Fibroblast of lung (primary cell): ENCODE results near the gene CROCC.
"Not testable (repeated sequence)": the region's sequence is repeated elsewhere in the genome, so short reads cannot be mapped to it uniquely, and the experiment has no call there.

Experiments used
- EZH2 ChIP-seq: IDR thresholded peaks from 2 replicates; pipeline ENCODE4 v1.5.1; 2012; ENCODE audit warnings: low read length, control low read depth, mild to moderate bottlenecking; ENCODE audit errors: missing control alignments
- TF ChIP-seq, protein P1 (sequence below), 2 donors: IDR thresholded peaks in 1 of 2; conservative IDR thresholded peaks in 1 of 2; 1 replicate in 1 of 2; 2 replicates in 1 of 2; pipeline ENCODE4 v1.5.1; 2011 to 2012; ENCODE audit warnings: low read length in 2 of 2, control low read depth in 1 of 2, inconsistent platforms in 1 of 2, low read depth in 1 of 2, mild to moderate bottlenecking in 1 of 2

DNA sequence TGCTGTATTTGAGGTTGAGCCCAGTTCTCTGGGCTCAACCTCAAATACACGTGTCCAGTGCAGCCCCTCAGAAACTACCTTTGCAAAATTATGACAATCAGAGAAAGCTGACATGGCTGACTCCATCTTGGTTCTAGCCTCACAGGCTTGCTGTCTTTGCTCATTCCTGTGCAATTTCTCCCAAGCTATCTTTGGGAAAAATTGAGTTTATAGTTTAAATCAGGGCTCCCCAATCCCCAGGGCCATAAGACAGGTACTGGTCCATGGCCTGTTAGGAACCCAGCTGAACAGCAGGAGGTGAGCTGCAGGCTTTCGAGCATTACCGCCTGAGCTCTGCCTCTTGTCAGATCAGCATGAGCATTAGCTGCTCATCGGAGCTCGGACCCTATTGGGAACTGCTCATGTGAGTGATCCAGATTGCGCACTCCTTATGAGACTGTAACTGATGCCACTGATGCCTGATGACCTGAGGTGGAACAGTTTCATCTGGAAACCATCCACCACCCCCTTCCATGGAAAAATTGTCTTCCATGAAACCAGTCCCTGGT lies 28.7 kb upstream of the CROCC start:
- TF ChIP-seq, protein P1, sequence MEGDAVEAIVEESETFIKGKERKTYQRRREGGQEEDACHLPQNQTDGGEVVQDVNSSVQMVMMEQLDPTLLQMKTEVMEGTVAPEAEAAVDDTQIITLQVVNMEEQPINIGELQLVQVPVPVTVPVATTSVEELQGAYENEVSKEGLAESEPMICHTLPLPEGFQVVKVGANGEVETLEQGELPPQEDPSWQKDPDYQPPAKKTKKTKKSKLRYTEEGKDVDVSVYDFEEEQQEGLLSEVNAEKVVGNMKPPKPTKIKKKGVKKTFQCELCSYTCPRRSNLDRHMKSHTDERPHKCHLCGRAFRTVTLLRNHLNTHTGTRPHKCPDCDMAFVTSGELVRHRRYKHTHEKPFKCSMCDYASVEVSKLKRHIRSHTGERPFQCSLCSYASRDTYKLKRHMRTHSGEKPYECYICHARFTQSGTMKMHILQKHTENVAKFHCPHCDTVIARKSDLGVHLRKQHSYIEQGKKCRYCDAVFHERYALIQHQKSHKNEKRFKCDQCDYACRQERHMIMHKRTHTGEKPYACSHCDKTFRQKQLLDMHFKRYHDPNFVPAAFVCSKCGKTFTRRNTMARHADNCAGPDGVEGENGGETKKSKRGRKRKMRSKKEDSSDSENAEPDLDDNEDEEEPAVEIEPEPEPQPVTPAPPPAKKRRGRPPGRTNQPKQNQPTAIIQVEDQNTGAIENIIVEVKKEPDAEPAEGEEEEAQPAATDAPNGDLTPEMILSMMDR (conservative IDR thresholded peaks at IDR 0.05 in 1 of 2, IDR thresholded peaks at IDR 0.05 in 1 of 2; ENCODE audit: low read depth in 1 of 2, low read length in 2 of 2) = not testable (repeated sequence)
- TF ChIP-seq EZH2 = not testable (repeated sequence)
